K562 (cell line): ENCODE data around the gene SPRR2A. TPM values are rescaled to one million over a fixed set of nuclear protein-coding genes. Genes with fewer than 3 reads are reported as not detected.

ENCODE experiments used
- BRF2 ChIP-seq: IDR thresholded peaks from 3 replicates; pipeline ENCODE4 v1.6.1; 2011; ENCODE audit warnings: borderline replicate concordance, mild to moderate bottlenecking; ENCODE audit not compliant: insufficient read length, insufficient read depth
- ILK ChIP-seq: fragments of 450-650 bp; IDR thresholded peaks from 2 replicates; pipeline ENCODE4 v1.6.1; 2016; ENCODE audit warnings: missing genetic modification characterization, low read depth, mild to moderate bottlenecking, missing compliant biosample characterization, moderate library complexity, borderline replicate concordance
- RUNX1 ChIP-seq: sonication (generic); IDR thresholded peaks from 2 replicates; pipeline ENCODE4 v1.6.1; 2016; ENCODE audit warnings: antibody characterized with exemption, low read depth
- TRIM25 ChIP-seq: fragments of 450-650 bp; IDR thresholded peaks from 2 replicates; pipeline ENCODE4 v1.7.0; 2016; ENCODE audit warnings: borderline replicate concordance
- ZNF12 ChIP-seq: sonication (generic); formaldehyde crosslinking; IDR thresholded peaks from 2 replicates; pipeline ENCODE4 v1.4.0; 2020; ENCODE audit warnings: mild to moderate bottlenecking, missing genetic modification reagents
- ZNF263 ChIP-seq: sonication (generic); formaldehyde crosslinking; IDR thresholded peaks from 2 replicates; pipeline ENCODE4 v1.8.0; 2022; ENCODE audit warnings: mild to moderate bottlenecking, missing genetic modification reagents, borderline replicate concordance
- ZSCAN29 ChIP-seq: fragments of 450-650 bp; IDR thresholded peaks from 2 replicates; pipeline ENCODE4 v1.6.1; 2017
- polyA plus RNA-seq, 8 experiments: library from polyadenylated mRNA; depleted of rRNA in 4 of 8; stranded (reverse) in 5 of 8; unstranded in 3 of 8; fragments of >200 nt; fragmentation: Nextera tagmentation in 2 of 8; fragmentation: Illumina TruSeq in 1 of 8; extraction: Ambion mirVana in 2 of 8; extraction: Trizol in 1 of 8; gene quantifications; 2 replicates each; pipeline versions ENCODE4 v1.2.1 to v1.2.3, GENCODE V29; 2011 to 2014; ENCODE audit warnings: inconsistent platforms in 1 of 8, missing spikeins in 1 of 8
- total RNA-seq, 7 experiments: library from RNA; depleted of rRNA in 6 of 7; stranded (reverse); fragments of >200 nt in 6 of 7; fragmentation: Illumina TruSeq in 2 of 7; extraction: Trizol in 2 of 7; gene quantifications; 2 replicates each; pipeline versions ENCODE4 v1.2.1 to v1.2.3, GENCODE V29; 2011 to 2021; ENCODE audit warnings: low replicate concordance in 1 of 7

The SPRR2A gene
- total and polyA plus RNA-seq, 9 of the 15 experiments (the other 6 are each of a cell fraction or from before 2014, with no cell fraction given): 0.17 TPM; not detected in 8

- TF ChIP-seq TRIM25 (no peak), ZSCAN29 (no peak), BRF2 (no peak), ZNF12 (CRISPR knock-in tag) (no peak), ZNF263 (CRISPR knock-in tag) (no peak), RUNX1 (no peak), ILK (tag) (no peak)
Observed at GRCh38 chr1:153058826-153059784, 1.8 kb upstream of the SPRR2A start (continued).
